Keratinocyte (primary cell): ENCODE data around the gene MICALL1.

ENCODE experiments used
- EZH2 ChIP-seq: IDR thresholded peaks from one replicate; pipeline ENCODE4 v1.6.1; 2012; ENCODE audit warnings: inconsistent platforms, mild to moderate bottlenecking, low read length, moderate library complexity
- TF ChIP-seq, protein P1 (sequence below), 3 experiments: IDR thresholded peaks in 1 of 3; conservative IDR thresholded peaks in 1 of 3; optimal IDR thresholded peaks in 1 of 3; 2 replicates in 2 of 3; 3 replicates in 1 of 3; pipeline versions ENCODE3 to v1.5.1; 2011; ENCODE audit warnings: low read length in 3 of 3, mild to moderate bottlenecking in 3 of 3, moderate library complexity in 2 of 3, control low read depth in 1 of 3, inconsistent platforms in 1 of 3; ENCODE audit not compliant: insufficient read depth in 2 of 3; ENCODE audit errors: extremely low read depth in 1 of 3

GRCh38 chr22:37926771-37927636 lies 20.9 kb downstream of the MICALL1 start:
- TF ChIP-seq, protein P1, sequence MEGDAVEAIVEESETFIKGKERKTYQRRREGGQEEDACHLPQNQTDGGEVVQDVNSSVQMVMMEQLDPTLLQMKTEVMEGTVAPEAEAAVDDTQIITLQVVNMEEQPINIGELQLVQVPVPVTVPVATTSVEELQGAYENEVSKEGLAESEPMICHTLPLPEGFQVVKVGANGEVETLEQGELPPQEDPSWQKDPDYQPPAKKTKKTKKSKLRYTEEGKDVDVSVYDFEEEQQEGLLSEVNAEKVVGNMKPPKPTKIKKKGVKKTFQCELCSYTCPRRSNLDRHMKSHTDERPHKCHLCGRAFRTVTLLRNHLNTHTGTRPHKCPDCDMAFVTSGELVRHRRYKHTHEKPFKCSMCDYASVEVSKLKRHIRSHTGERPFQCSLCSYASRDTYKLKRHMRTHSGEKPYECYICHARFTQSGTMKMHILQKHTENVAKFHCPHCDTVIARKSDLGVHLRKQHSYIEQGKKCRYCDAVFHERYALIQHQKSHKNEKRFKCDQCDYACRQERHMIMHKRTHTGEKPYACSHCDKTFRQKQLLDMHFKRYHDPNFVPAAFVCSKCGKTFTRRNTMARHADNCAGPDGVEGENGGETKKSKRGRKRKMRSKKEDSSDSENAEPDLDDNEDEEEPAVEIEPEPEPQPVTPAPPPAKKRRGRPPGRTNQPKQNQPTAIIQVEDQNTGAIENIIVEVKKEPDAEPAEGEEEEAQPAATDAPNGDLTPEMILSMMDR (optimal IDR thresholded peaks at IDR 0.05 in 1 of 3, IDR thresholded peaks at IDR 0.05 in 1 of 3, conservative IDR thresholded peaks at IDR 0.05 in 1 of 3; ENCODE audit: extremely low read depth in 1 of 3, insufficient read depth in 2 of 3, low read length in 3 of 3), result no peak
- TF ChIP-seq EZH2, result no peak
